Thyroid gland (tissue), 4 donors: ENCODE results near the gene EEF1A2. TPM values are rescaled to one million over a fixed set of nuclear protein-coding genes. Genes with fewer than 3 reads are reported as not detected.

Experiments
- DNase-seq, 2 donors: peaks; one replicate each; pipeline ENCODE4 v3.0.0-alpha.2; 2019
- H3K27ac ChIP-seq, 3 donors: fragments of 200-600 bp; sonication (generic); 1 replicate in 2 of 3; 2 replicates in 1 of 3; pipeline ENCODE4 v1.5.1; 2016 to 2019; ENCODE audit warnings: mild to moderate bottlenecking in 1 of 3, moderate library complexity in 1 of 3
- H3K27me3 ChIP-seq: fragments of 200-600 bp; sonication (generic); one replicate; pipeline ENCODE4 v1.5.1; 2019
- H3K36me3 ChIP-seq, 2 donors: fragments of 200-600 bp; sonication (generic); one replicate each; pipeline ENCODE4 v1.5.1; 2016 to 2019
- H3K4me1 ChIP-seq, 2 donors: fragments of 200-600 bp; sonication (generic); one replicate each; pipeline ENCODE4 v1.5.1; 2017 to 2019
- H3K4me3 ChIP-seq, 3 donors: fragments of 200-600 bp; sonication (generic); replicated peaks in 1 of 3; 1 replicate in 2 of 3; 2 replicates in 1 of 3; pipeline ENCODE4 v1.5.1; 2016; ENCODE audit warnings: mild to moderate bottlenecking in 1 of 3
- H3K9me3 ChIP-seq: fragments of 200-600 bp; sonication (generic); one replicate; pipeline ENCODE4 v1.5.1; 2017
- POLR2A ChIP-seq, 2 donors: fragments of 450-650 bp; IDR thresholded peaks; one replicate each; pipeline ENCODE4 v1.6.1; 2017; ENCODE audit warnings: antibody characterized with exemption in 2 of 2, mild to moderate bottlenecking in 2 of 2, moderate library complexity in 1 of 2
- whole genome bisulfite sequencing, 2 donors: methylation state at CpG; one replicate each; pipeline ENCODE4 v1.1.5; 2017; 5-methylcytosine and 5-hydroxymethylcytosine counted together
- intact Hi-C: fragments of 100-400 bp; cut with DNase I; formaldehyde crosslinking; loops from one replicate; pipeline ENCODE4 v1.15.1; 2023
- total RNA-seq, 4 donors: library from RNA; depleted of rRNA; stranded (reverse); fragments of >200 nt; gene quantifications; one replicate each; pipeline ENCODE4 v1.2.3, GENCODE V29; 2016
- TF ChIP-seq, protein P1 (sequence below), 6 experiments: fragments of 200-600 bp in 3 of 6; fragments of 450-650 bp in 3 of 6; sonication (generic) in 3 of 6; IDR thresholded peaks; one replicate each; pipeline ENCODE4 v1.5.1; 2016 to 2019; ENCODE audit warnings: antibody characterized with exemption in 6 of 6, mild to moderate bottlenecking in 2 of 6, inconsistent platforms in 1 of 6, moderate library complexity in 1 of 6

The EEF1A2 gene
- total RNA-seq, 4 donors from 2014 or later: 0.22 to 2.0 (median 1.3) TPM

DNA sequence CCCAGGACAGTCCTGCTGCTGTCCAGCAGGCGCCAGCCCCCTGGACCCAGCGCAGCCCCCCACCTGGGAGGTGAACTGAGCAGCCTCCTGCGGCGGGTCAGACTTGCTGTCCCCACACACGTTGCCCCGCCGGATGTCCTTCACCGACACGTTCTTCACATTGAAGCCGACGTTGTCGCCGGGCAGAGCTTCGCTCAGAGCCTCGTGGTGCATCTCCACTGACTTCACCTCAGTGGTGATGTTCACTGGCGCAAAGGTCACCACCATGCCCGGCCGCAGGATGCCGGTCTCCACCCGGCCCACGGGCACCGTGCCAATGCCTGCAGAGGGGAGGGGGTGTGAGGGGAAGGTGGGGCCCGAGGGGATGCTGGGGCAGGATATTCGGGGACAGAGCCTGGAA lies 8.5 kb downstream of the EEF1A2 start:
- DNase-seq: no peak
- intact Hi-C loops: no loop called here
- Histone ChIP-seq H3K4me1 (no peaks in the 10 kb centered on the region), H3K36me3 (no peaks in the 10 kb centered on the region), H3K9me3 (no peaks in the 10 kb centered on the region), H3K27me3 (peaks cover 7% of the 10 kb centered on the region), H3K27ac (no peak overlapping the region), H3K4me3 (no peak overlapping the region)
- WGBS, 2 donors: 72 to 75% methylated on average over 15 to 17 of the region's 24 CpGs
- no peak for TF ChIP-seq POLR2A (IDR thresholded peaks at IDR 0.05)
- TF ChIP-seq, protein P1, sequence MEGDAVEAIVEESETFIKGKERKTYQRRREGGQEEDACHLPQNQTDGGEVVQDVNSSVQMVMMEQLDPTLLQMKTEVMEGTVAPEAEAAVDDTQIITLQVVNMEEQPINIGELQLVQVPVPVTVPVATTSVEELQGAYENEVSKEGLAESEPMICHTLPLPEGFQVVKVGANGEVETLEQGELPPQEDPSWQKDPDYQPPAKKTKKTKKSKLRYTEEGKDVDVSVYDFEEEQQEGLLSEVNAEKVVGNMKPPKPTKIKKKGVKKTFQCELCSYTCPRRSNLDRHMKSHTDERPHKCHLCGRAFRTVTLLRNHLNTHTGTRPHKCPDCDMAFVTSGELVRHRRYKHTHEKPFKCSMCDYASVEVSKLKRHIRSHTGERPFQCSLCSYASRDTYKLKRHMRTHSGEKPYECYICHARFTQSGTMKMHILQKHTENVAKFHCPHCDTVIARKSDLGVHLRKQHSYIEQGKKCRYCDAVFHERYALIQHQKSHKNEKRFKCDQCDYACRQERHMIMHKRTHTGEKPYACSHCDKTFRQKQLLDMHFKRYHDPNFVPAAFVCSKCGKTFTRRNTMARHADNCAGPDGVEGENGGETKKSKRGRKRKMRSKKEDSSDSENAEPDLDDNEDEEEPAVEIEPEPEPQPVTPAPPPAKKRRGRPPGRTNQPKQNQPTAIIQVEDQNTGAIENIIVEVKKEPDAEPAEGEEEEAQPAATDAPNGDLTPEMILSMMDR (IDR thresholded peaks at IDR 0.05): no peak

DNA sequence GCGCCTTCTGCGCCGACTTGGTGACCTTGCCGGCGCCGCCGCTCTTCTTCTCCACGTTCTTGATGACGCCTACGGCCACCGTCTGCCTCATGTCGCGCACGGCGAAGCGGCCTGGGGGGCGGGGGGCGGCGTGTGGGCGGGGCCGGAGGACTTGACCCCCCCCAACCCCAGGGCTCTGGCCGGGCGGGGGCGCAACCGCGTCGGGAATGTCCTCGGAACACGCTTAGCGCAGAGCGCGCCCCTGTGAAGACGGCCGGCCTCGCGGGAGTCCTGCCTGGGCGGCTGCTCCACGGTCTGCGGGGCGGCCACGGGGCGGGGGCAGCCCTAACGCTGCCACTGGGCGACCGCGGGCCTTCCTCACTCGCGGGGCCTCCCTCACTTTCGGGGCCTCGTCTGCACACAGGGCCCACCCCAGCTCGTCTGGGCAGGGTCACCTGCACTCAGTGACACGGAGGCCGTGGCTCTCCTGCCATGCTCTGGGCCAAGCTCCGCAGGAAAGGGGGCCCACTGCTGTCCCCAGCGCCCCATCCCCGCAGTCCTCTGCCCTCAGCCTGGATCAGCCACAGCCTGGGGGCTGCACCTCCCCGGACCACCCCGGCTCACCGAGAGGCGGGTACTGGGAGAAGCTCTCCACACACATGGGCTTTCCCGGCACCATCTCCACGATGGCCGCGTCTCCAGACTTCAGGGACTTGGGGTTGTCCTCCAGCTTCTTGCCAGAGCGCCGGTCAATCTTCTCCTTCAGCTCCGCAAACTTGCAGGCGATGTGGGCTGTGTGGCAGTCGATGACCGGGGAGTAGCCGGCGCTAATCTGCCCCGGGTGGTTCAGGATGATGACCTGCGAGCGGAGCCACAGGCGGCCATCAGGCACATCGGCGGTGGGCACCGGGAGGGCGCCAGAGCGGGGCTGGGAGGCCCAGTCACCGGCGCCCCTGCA lies 10.3 kb downstream of the EEF1A2 start:
- TF ChIP-seq, protein P1 (IDR thresholded peaks at IDR 0.05): no peak
- no peak for TF ChIP-seq POLR2A (IDR thresholded peaks at IDR 0.05)
- no peaks in the 10 kb centered on the region for H3K4me1 ChIP-seq
- 33 to 40% methylated on average over 9 to 28 of the region's 83 CpGs for WGBS, 2 donors
- no peak overlapping the region for H3K4me3 ChIP-seq
- no peaks in the 10 kb centered on the region for H3K9me3 ChIP-seq
- no peak overlapping the region for H3K27ac ChIP-seq
- H3K36me3 ChIP-seq: no peaks in the 10 kb centered on the region
- peaks cover 7% of the 10 kb centered on the region for H3K27me3 ChIP-seq
- no peak for DNase-seq
- intact Hi-C loops: no loop called here

DNA sequence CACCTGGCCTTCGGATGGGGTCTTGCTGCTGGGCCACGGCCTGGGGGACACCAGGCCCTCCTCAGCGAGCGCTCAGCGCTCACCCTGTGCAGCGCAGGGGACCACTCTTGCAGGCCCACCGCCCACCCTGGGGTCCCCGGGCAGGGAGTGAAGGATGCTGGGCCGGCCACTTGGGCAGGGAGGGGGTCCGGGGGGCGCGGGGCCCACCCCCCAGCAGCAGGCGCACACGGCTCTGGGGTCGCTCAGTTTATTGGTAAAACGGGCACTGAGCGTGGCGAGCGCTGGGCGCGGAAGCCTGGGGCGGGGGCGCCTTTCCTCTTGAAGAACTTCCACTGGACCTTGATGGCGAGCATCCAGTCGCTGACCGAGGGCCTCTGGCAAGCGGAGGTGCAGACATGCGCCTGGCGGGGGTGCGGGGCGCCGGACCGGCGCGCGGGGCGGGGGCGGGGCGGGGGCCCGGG lies 11.1 kb downstream of the EEF1A2 start:
- H3K9me3 ChIP-seq: no peaks in the 10 kb centered on the region
- H3K27me3 ChIP-seq: peaks cover 7% of the 10 kb centered on the region
- intact Hi-C loops: no loop called here
- no peak for DNase-seq
- H3K36me3 ChIP-seq: no peaks in the 10 kb centered on the region
- no peak overlapping the region for H3K4me3 ChIP-seq
- H3K27ac ChIP-seq: no peak overlapping the region
- TF ChIP-seq POLR2A (IDR thresholded peaks at IDR 0.05): no peak
- TF ChIP-seq, protein P1 (IDR thresholded peaks at IDR 0.05): no peak
- WGBS, 2 donors: 62% methylated on average over 6 of the region's 40 CpGs; no CpG with 5 or more reads in 1 of the 2 donors
- H3K4me1 ChIP-seq: no peaks in the 10 kb centered on the region

DNA sequence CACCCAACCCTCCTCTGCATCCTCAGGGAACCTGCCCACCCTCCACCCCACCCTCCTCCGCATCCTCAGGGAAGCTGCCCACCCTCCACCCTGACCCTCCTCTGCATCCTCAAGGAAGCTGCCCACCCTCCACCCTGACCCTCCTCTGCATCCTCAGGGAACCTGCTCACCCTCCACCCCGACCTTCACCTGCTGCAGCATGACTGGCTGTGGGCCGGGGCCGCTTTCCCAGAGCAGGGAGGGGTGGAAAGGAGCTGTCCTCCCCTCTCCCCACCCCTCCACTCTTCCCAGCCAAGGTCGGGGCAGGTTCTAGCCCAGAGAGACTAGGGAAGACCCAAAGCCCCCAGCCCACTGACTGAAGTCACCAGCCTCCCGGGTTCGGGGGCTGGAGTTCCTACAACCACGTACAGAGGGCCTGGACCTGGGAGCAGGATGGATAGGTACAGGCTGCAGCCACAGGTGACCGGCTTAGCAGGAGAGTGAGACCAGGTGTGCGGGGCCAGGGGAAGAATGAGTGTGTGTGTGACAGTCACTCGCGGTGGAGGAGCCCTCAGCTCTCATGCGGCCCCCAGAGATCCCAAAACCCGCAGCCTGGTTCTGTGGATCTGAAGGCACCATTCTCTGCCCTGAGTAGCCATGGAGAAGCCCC lies 11.6 kb downstream of the EEF1A2 start:
- intact Hi-C loops: no loop called here
- Histone ChIP-seq H3K4me3 (no peak overlapping the region), H3K27me3 (peaks cover 7% of the 10 kb centered on the region), H3K9me3 (no peaks in the 10 kb centered on the region), H3K27ac (no peak overlapping the region), H3K36me3 (no peaks in the 10 kb centered on the region), H3K4me1 (no peaks in the 10 kb centered on the region)
- TF ChIP-seq, protein P1 (IDR thresholded peaks at IDR 0.05): no peak
- TF ChIP-seq POLR2A (IDR thresholded peaks at IDR 0.05): no peak
- 28 to 39% methylated on average over 5 to 6 of the region's 14 CpGs for WGBS, 2 donors
- DNase-seq: no peak
